Mesenchymal stem cell (in vitro differentiated cells and primary cell): Measurements from ENCODE around the gene SCG2.

Experiments used
- DNase-seq: peaks from one replicate; pipeline ENCODE4 v3.0.0-alpha.2; 2013
- H2AFZ ChIP-seq: one replicate; pipeline ENCODE4 v1.6.1; 2013; ENCODE audit warnings: low read depth, mild to moderate bottlenecking, control low read depth, inconsistent platforms, low read length, moderate library complexity
- H2AK5ac ChIP-seq: 2 replicates; pipeline ENCODE4 v1.6.1; 2013; ENCODE audit warnings: low read length, moderate library complexity, mild to moderate bottlenecking, inconsistent platforms; ENCODE audit not compliant: severe bottlenecking
- H2BK120ac ChIP-seq: one replicate; pipeline ENCODE4 v1.6.1; 2013; ENCODE audit warnings: low read depth, mild to moderate bottlenecking, inconsistent platforms, low read length, moderate library complexity
- H2BK12ac ChIP-seq, 2 experiments: one replicate each; pipeline ENCODE4 v1.6.1; 2013; ENCODE audit warnings: inconsistent platforms in 2 of 2, low read length in 2 of 2, mild to moderate bottlenecking in 2 of 2, moderate library complexity in 2 of 2, control low read depth in 1 of 2
- H2BK15ac ChIP-seq: one replicate; pipeline ENCODE4 v1.6.1; 2013; ENCODE audit warnings: mild to moderate bottlenecking, low read depth, inconsistent platforms; ENCODE audit not compliant: poor library complexity, severe bottlenecking
- H2BK5ac ChIP-seq: 2 replicates; pipeline ENCODE4 v1.6.1; 2013; ENCODE audit warnings: low read depth, mild to moderate bottlenecking, low read length, control low read depth, inconsistent platforms; ENCODE audit not compliant: poor library complexity, severe bottlenecking
- H3K14ac ChIP-seq, 2 experiments: one replicate each; pipeline ENCODE4 v1.6.1; 2013; ENCODE audit warnings: inconsistent platforms in 2 of 2, low read length in 2 of 2, control low read depth in 1 of 2, mild to moderate bottlenecking in 1 of 2, moderate library complexity in 1 of 2
- H3K18ac ChIP-seq, 2 experiments: one replicate each; pipeline ENCODE4 v1.6.1; 2013; ENCODE audit warnings: inconsistent platforms in 2 of 2, low read length in 2 of 2, control low read depth in 1 of 2, low read depth in 1 of 2, mild to moderate bottlenecking in 1 of 2
- H3K23ac ChIP-seq, 2 experiments: one replicate each; pipeline ENCODE4 v1.6.1; 2013; ENCODE audit warnings: inconsistent platforms in 2 of 2, low read length in 2 of 2, mild to moderate bottlenecking in 2 of 2, moderate library complexity in 2 of 2, control low read depth in 1 of 2
- H3K27ac ChIP-seq: 2 replicates; pipeline ENCODE4 v1.5.1; 2013; ENCODE audit warnings: mild to moderate bottlenecking, moderate library complexity, low read length, control low read depth, inconsistent platforms; ENCODE audit not compliant: poor library complexity, severe bottlenecking
- H3K27me3 ChIP-seq, 2 experiments: 2 replicates each; pipeline versions ENCODE4 v1.6.1 to v1.7.0; 2013; ENCODE audit warnings: low read length in 2 of 2, mild to moderate bottlenecking in 2 of 2, moderate library complexity in 2 of 2, control low read depth in 1 of 2, inconsistent platforms in 1 of 2; ENCODE audit not compliant: control insufficient read depth in 1 of 2, insufficient read depth in 1 of 2
- H3K36me3 ChIP-seq, 2 experiments: 2 replicates each; pipeline versions ENCODE4 v1.6.1 to v1.7.0; 2013; ENCODE audit warnings: low read length in 2 of 2, control low read depth in 1 of 2, inconsistent platforms in 1 of 2, low read depth in 1 of 2, mild to moderate bottlenecking in 1 of 2; ENCODE audit not compliant: insufficient read depth in 2 of 2, control insufficient read depth in 1 of 2
- H3K4ac ChIP-seq, 2 experiments: one replicate each; pipeline ENCODE4 v1.6.1; 2013; ENCODE audit warnings: inconsistent platforms in 2 of 2, low read length in 2 of 2, mild to moderate bottlenecking in 2 of 2, moderate library complexity in 2 of 2, control low read depth in 1 of 2, low read depth in 1 of 2
- H3K4me1 ChIP-seq: 2 replicates; pipeline ENCODE4 v1.6.1; 2013; ENCODE audit warnings: low read depth, low read length, control low read depth; ENCODE audit not compliant: control insufficient read depth, insufficient read depth
- H3K4me2 ChIP-seq: 2 replicates; pipeline ENCODE4 v1.6.1; 2013; ENCODE audit warnings: low read length, mild to moderate bottlenecking, inconsistent platforms; ENCODE audit not compliant: poor library complexity, severe bottlenecking
- H3K4me3 ChIP-seq, 2 experiments: 2 replicates each; pipeline versions ENCODE4 v1.5.1 to v1.7.0; 2013; ENCODE audit warnings: low read length in 2 of 2, mild to moderate bottlenecking in 2 of 2, control low read depth in 1 of 2, low read depth in 1 of 2; ENCODE audit not compliant: insufficient read depth in 1 of 2
- H3K79me1 ChIP-seq: replicated peaks from 2 replicates; pipeline ENCODE4 v1.6.1; 2013; ENCODE audit warnings: mild to moderate bottlenecking, control low read depth, low read length, inconsistent platforms; ENCODE audit not compliant: poor library complexity, severe bottlenecking
- H3K9ac ChIP-seq: 2 replicates; pipeline ENCODE4 v1.7.0; 2013; ENCODE audit warnings: mild to moderate bottlenecking, low read length, moderate library complexity
- H3K9me3 ChIP-seq: 2 replicates; pipeline ENCODE4 v1.7.0; 2013; ENCODE audit warnings: mild to moderate bottlenecking, low read length; ENCODE audit not compliant: control insufficient read depth
- H4K8ac ChIP-seq: one replicate; pipeline ENCODE4 v1.6.1; 2013; ENCODE audit warnings: inconsistent platforms, mild to moderate bottlenecking, low read length, moderate library complexity
- H4K91ac ChIP-seq: one replicate; pipeline ENCODE4 v1.6.1; 2013; ENCODE audit warnings: mild to moderate bottlenecking, low read length, inconsistent platforms
- WGBS: methylation state at CpG from one replicate; pipeline ENCODE4 v1.1.7; 2013; ENCODE audit warnings: mixed read lengths; 5-methylcytosine and 5-hydroxymethylcytosine counted together

SCG2 gene

GRCh38 chr2:223619486-223620129 is 17.4 kb upstream of the SCG2 start:
- Histone ChIP-seq H3K4me3 (no peak overlapping the region), H3K18ac (peak overlapping the region; percentile 28 to 50), H3K4me1 (no peaks in the 10 kb centered on the region), H3K4ac (peak overlapping the region; percentile 44 to 52), H3K4me2 (no peak overlapping the region), H2BK15ac (no peak overlapping the region), H3K27me3 (peaks cover 0 to 19% of the 10 kb centered on the region in 2 experiments), H3K79me1 (no peaks in the 10 kb centered on the region), H2BK12ac (peak overlapping the region in 1 of 2 experiments; percentile 8), H3K9me3 (no peaks in the 10 kb centered on the region), H3K36me3 (no peaks in the 10 kb centered on the region), H3K23ac (no peak overlapping the region), H2AFZ (no peak overlapping the region), H2BK120ac (no peak overlapping the region), H4K8ac (no peak overlapping the region), H3K14ac (no peak overlapping the region), H3K27ac (no peak overlapping the region), H3K9ac (no peak overlapping the region), H4K91ac (no peak overlapping the region), H2AK5ac (no peak overlapping the region), H2BK5ac (no peak overlapping the region)
- WGBS, result 87% methylated on average over 7 of the region's 7 CpGs
- no peak for DNase-seq

DNA sequence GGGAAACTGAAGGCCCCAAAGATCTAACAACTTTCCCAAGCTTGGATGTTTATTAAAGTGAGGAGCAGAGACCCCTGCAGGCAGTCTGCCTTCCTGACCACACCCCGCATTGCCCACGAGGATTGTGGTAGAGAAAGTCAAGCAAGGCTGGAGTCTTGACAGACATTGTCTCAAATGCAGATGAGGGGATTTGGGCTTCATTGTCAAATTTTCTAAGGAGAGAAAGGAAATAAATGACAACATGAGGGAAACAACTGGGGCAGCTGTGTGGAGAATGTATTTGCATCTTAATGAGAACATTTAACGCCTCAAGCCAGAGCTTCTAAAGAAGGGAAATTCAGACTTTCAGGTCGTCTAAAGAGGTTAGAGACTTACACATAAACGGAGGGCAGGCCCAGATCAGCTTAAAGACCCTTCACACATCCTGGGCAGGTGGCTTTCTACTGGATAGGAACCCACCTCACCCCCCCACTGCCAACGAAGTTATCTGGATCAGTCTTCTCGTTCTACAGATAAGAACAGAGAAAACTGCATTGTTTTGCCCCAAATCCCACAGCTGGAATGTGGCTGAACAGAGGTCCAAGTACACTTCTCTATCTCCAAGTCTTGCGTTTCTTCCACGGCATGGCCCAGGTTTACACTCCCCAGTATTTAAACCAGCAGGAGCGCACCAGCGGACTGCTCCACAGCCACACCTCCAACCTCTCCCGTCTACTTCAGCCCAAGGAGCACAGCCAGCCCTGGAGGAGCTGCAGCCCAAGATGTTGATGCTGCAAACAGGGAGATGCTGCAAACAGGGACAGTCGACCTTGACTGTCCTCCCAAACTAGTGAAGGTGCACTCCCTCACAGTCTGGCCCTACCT is 16.2 kb upstream of the SCG2 start:
- H4K91ac ChIP-seq, result no peak overlapping the region
- H4K8ac ChIP-seq, result no peak overlapping the region
- no peak overlapping the region for H2BK12ac ChIP-seq
- H3K4me3 ChIP-seq, result no peak overlapping the region
- no peak overlapping the region for H3K14ac ChIP-seq
- H3K4me2 ChIP-seq, result no peak overlapping the region
- H2BK5ac ChIP-seq, result no peak overlapping the region
- H3K23ac ChIP-seq, result no peak overlapping the region
- H2AFZ ChIP-seq, result no peak overlapping the region
- H3K4ac ChIP-seq, result no peak overlapping the region
- 44% methylated on average over 13 of the region's 13 CpGs for WGBS
- no peak overlapping the region for H2AK5ac ChIP-seq
- H3K9ac ChIP-seq, result no peak overlapping the region
- no peaks in the 10 kb centered on the region for H3K79me1 ChIP-seq
- no peaks in the 10 kb centered on the region for H3K9me3 ChIP-seq
- peaks cover under 1% of the 10 kb centered on the region for H3K4me1 ChIP-seq
- no peak for DNase-seq
- H3K36me3 ChIP-seq, result no peaks in the 10 kb centered on the region
- no peak overlapping the region for H2BK15ac ChIP-seq
- H2BK120ac ChIP-seq, result no peak overlapping the region
- peaks cover 0 to 19% of the 10 kb centered on the region in 2 experiments for H3K27me3 ChIP-seq
- H3K27ac ChIP-seq, result no peak overlapping the region
- no peak overlapping the region for H3K18ac ChIP-seq

GRCh38 chr2:223614534-223614933 is 12.4 kb upstream of the SCG2 start:
- Histone ChIP-seq H2BK12ac (no peak overlapping the region), H3K23ac (no peak overlapping the region), H3K9ac (no peak overlapping the region), H3K4ac (no peak overlapping the region), H3K4me2 (no peak overlapping the region), H2BK120ac (peak overlapping the region; percentile 35), H3K27me3 (peaks cover 0 to 18% of the 10 kb centered on the region in 2 experiments), H4K91ac (no peak overlapping the region), H3K14ac (no peak overlapping the region), H4K8ac (no peak overlapping the region), H3K9me3 (no peaks in the 10 kb centered on the region), H3K27ac (no peak overlapping the region), H2BK5ac (no peak overlapping the region), H3K79me1 (no peaks in the 10 kb centered on the region), H3K4me1 (peaks cover 3% of the 10 kb centered on the region), H3K36me3 (no peaks in the 10 kb centered on the region), H2AFZ (no peak overlapping the region), H2BK15ac (no peak overlapping the region), H3K4me3 (no peak overlapping the region), H2AK5ac (no peak overlapping the region), H3K18ac (peak overlapping the region in 1 of 2 experiments; percentile 69)
- no peak for DNase-seq
- WGBS, result 100% methylated on average over 1 of the region's 1 CpG
